OCI-LY1 (cell line): ENCODE data around the gene MAN1B1.

Experiments used
- H2AFZ ChIP-seq: fragments of 200-600 bp; sonication (generic), shearing (Covaris generic); 2 replicates; pipeline ENCODE4 v1.6.0; 2014; ENCODE audit warnings: antibody characterized with exemption, mild to moderate bottlenecking, low read length
- H3F3A ChIP-seq: fragments of 200-600 bp; sonication (generic), shearing (Covaris generic); 2 replicates; pipeline ENCODE4 v1.6.0; 2014; ENCODE audit warnings: mild to moderate bottlenecking, antibody characterized with exemption, low read length, moderate library complexity; ENCODE audit not compliant: insufficient read depth
- H3K27ac ChIP-seq: fragments of 200-600 bp; sonication (generic); 2 replicates; pipeline ENCODE4 v1.5.1; 2014; ENCODE audit warnings: low read length, mixed run types, mild to moderate bottlenecking, low read depth; ENCODE audit not compliant: poor library complexity, severe bottlenecking
- H3K27me3 ChIP-seq: fragments of 200-600 bp; sonication (generic); 2 replicates; pipeline ENCODE4 v1.6.0; 2014; ENCODE audit warnings: antibody characterized with exemption, mild to moderate bottlenecking, low read length, moderate library complexity; ENCODE audit not compliant: insufficient read depth
- H3K36me3 ChIP-seq: fragments of 200-600 bp; sonication (generic); 2 replicates; pipeline ENCODE4 v1.6.1; 2014; ENCODE audit warnings: mild to moderate bottlenecking, antibody characterized with exemption, low read length, moderate library complexity, mixed read lengths; ENCODE audit not compliant: insufficient read depth
- H3K4me1 ChIP-seq: fragments of 200-600 bp; sonication (generic); 2 replicates; pipeline ENCODE4 v1.5.1; 2014; ENCODE audit warnings: mild to moderate bottlenecking, low read length, moderate library complexity; ENCODE audit not compliant: insufficient read depth, severe bottlenecking
- H3K4me2 ChIP-seq: fragments of 200-600 bp; sonication (generic), shearing (Covaris generic); 2 replicates; pipeline ENCODE4 v1.6.1; 2014; ENCODE audit warnings: low read length
- H3K4me3 ChIP-seq: fragments of 200-600 bp; sonication (generic); 2 replicates; pipeline ENCODE4 v1.5.1; 2014; ENCODE audit warnings: low read length, low read depth, mild to moderate bottlenecking, mixed read lengths; ENCODE audit not compliant: poor library complexity, severe bottlenecking
- H3K79me2 ChIP-seq: fragments of 200-600 bp; shearing (Covaris generic); 2 replicates; pipeline ENCODE4 v1.6.1; 2016; ENCODE audit warnings: mixed run types, low read length, mixed read lengths; ENCODE audit not compliant: insufficient read depth
- H3K9ac ChIP-seq: fragments of 200-600 bp; sonication (generic), shearing (Covaris generic); 2 replicates; pipeline ENCODE4 v1.6.1; 2014; ENCODE audit warnings: mild to moderate bottlenecking, low read length, mixed read lengths
- H3K9me2 ChIP-seq: fragments of 200-600 bp; sonication (generic), shearing (Covaris generic); 2 replicates; pipeline ENCODE4 v1.6.1; 2014; ENCODE audit warnings: low read depth, mild to moderate bottlenecking, low read length, mixed read lengths
- H3K9me3 ChIP-seq: fragments of 200-600 bp; shearing (Covaris generic); 2 replicates; pipeline ENCODE4 v1.6.1; 2014; ENCODE audit warnings: low read length, mixed read lengths
- H4K20me1 ChIP-seq: fragments of 200-600 bp; sonication (generic), shearing (Covaris generic); 2 replicates; pipeline ENCODE4 v1.6.0; 2016; ENCODE audit warnings: mild to moderate bottlenecking, low read length; ENCODE audit not compliant: insufficient read depth
- EZH2 ChIP-seq: fragments of 200-600 bp; sonication (generic), shearing (Covaris generic); IDR thresholded peaks from 2 replicates; pipeline ENCODE4 v1.8.0; 2017; ENCODE audit warnings: borderline replicate concordance, mixed run types, mild to moderate bottlenecking, antibody characterized with exemption, low read length, moderate library complexity, mixed read lengths
- TF ChIP-seq, protein P1 (sequence below): fragments of 200-600 bp; sonication (generic), shearing (Covaris generic); IDR thresholded peaks from 2 replicates; pipeline ENCODE4 v1.5.1; 2017; ENCODE audit warnings: mild to moderate bottlenecking, antibody characterized with exemption, low read length, moderate library complexity, mixed read lengths

MAN1B1 gene

DNA sequence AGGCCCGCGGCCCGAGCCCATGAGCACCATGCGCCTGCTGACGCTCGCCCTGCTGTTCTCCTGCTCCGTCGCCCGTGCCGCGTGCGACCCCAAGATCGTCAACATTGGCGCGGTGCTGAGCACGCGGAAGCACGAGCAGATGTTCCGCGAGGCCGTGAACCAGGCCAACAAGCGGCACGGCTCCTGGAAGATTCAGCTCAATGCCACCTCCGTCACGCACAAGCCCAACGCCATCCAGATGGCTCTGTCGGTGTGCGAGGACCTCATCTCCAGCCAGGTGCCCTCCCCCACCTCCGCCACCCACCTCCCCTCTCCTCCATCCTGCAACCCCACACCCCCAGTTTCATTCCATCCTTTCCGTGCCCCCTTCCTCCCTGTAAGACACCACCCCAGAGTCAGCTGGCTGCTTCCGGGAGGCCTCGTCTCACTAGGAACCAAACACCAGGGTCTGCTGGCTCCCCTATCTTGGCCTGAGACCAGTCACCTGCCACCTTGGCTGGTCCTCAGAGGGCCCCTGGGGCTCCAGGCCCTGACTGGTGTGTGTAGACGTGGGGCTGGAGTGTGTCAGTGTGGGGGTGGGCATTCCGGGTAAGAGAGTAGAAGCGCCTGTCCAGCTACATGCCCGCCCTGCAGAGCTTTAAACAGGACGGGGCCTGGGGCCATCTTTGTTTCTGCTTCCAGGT, 52.8 kb downstream of the MAN1B1 start:
- no peak for TF ChIP-seq EZH2
- TF ChIP-seq, protein P1, sequence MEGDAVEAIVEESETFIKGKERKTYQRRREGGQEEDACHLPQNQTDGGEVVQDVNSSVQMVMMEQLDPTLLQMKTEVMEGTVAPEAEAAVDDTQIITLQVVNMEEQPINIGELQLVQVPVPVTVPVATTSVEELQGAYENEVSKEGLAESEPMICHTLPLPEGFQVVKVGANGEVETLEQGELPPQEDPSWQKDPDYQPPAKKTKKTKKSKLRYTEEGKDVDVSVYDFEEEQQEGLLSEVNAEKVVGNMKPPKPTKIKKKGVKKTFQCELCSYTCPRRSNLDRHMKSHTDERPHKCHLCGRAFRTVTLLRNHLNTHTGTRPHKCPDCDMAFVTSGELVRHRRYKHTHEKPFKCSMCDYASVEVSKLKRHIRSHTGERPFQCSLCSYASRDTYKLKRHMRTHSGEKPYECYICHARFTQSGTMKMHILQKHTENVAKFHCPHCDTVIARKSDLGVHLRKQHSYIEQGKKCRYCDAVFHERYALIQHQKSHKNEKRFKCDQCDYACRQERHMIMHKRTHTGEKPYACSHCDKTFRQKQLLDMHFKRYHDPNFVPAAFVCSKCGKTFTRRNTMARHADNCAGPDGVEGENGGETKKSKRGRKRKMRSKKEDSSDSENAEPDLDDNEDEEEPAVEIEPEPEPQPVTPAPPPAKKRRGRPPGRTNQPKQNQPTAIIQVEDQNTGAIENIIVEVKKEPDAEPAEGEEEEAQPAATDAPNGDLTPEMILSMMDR, result no peak

DNA sequence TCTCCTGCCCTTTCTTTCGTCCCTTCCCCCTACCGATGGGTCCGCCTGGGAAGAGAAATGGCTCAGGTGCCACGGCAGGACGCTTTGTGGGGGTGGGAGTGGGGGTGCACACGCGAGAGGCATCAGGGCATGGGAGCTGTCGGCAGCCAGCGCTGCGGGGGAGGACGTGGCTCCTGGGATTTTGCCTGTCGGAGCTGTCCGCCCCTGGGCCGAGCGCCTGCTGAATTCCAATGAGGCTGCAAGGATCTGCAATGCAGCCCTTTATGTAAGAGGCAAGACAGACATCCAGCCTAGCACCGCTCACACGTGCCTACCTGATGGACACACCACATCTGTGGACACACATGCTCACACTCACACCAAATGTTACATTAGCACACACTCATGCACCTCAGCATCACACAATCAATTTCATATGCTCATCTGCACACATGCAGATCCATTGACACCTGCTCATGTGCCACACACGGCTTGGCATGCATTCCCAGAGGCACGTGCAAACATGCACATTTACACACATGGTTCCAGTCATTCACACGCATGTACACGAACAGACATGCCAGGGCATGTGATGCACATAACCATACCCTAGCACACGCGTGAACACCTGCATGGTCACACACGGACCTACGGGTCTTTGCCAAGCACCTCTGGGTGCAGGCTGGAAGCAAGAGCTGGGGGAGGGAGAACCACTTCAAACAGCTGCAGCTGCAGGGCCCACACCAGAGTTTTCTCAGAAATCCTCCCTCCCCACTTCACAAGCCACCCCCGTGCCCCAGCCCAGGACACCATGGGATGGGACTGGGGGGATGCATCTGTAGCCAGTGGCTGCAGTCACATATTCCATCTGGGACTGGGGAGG, 53.6 kb downstream of the MAN1B1 start:
- H3K4me2 ChIP-seq, result no peak overlapping the region
- H3K4me3 ChIP-seq, result no peak overlapping the region
- no peaks in the 10 kb centered on the region for H3K79me2 ChIP-seq
- no peaks in the 10 kb centered on the region for H3F3A ChIP-seq
- no peak overlapping the region for H3K27ac ChIP-seq
- H3K36me3 ChIP-seq, result no peaks in the 10 kb centered on the region
- H3K4me1 ChIP-seq, result no peaks in the 10 kb centered on the region
- H3K9me2 ChIP-seq, result no peaks in the 10 kb centered on the region
- H2AFZ ChIP-seq, result no peak overlapping the region
- no peak overlapping the region for H3K9ac ChIP-seq
- no peaks in the 10 kb centered on the region for H4K20me1 ChIP-seq
- TF ChIP-seq, protein P1, result no peak
- no peak for TF ChIP-seq EZH2
- no peaks in the 10 kb centered on the region for H3K9me3 ChIP-seq
- 0 out of 2 replicates have a peak, but pooled peaks cover 7% of the 10 kb centered on the region for H3K27me3 ChIP-seq

More for the DNA sequence above, 52.8 kb downstream of the MAN1B1 start:
- H3K79me2 ChIP-seq, result no peaks in the 10 kb centered on the region
- H3K27ac ChIP-seq, result no peak overlapping the region
- no peaks in the 10 kb centered on the region for H3K4me1 ChIP-seq
- H3K27me3 ChIP-seq, result 0 out of 2 replicates have a peak, but pooled peaks cover 7% of the 10 kb centered on the region
- no peaks in the 10 kb centered on the region for H3K9me2 ChIP-seq
- H3F3A ChIP-seq, result no peaks in the 10 kb centered on the region
- H3K9ac ChIP-seq, result no peak overlapping the region
- no peaks in the 10 kb centered on the region for H3K36me3 ChIP-seq
- no peaks in the 10 kb centered on the region for H4K20me1 ChIP-seq
- no peak overlapping the region for H3K4me2 ChIP-seq
- no peaks in the 10 kb centered on the region for H3K9me3 ChIP-seq
- no peak overlapping the region for H2AFZ ChIP-seq
- no peak overlapping the region for H3K4me3 ChIP-seq

DNA sequence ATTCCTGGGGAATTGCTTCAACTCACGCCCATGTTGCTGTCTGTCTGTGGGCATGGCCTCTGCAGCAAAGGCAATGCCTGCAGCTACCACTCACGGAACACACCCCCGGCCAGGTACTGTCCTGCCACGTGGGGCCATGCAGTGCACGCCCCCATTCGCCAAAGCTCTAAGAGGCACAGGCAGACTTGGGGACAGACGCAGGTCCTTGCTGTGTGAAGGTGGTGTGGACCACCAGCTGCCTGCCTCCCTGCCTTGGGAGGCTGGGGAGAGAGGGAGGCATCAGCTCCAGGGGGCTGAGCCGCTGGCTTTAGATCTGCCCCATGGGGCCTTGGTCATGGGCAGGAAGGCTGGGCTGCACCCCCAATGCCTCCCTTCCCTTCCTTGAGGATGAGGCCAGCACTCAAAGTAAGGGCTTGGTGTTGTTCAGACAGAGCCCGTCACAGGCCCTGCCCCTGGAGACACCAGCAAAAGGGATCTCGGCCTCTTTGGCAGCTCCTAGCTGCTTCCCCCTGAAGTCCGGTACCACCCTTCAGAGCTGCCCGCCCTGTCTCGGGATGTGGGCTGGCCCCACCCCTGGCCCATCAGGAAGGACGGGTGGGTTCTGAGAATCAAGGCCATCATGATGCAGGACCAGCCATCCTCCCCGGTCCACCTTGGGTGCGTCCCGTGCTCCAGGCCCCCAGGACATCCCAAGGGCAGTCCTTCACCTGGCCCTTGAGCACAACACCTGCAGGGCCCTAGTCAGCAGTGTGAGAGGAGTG, 54.4 kb downstream of the MAN1B1 start:
- Histone ChIP-seq H3K27me3 (0 out of 2 replicates have a peak, but pooled peaks cover 7% of the 10 kb centered on the region), H3F3A (no peaks in the 10 kb centered on the region), H2AFZ (no peak overlapping the region)

More for the DNA sequence above, 54.4 kb downstream of the MAN1B1 start:
- H3K4me1 ChIP-seq, result no peaks in the 10 kb centered on the region
- no peaks in the 10 kb centered on the region for H3K9me3 ChIP-seq
- H4K20me1 ChIP-seq, result no peaks in the 10 kb centered on the region
- H3K9me2 ChIP-seq, result no peaks in the 10 kb centered on the region
- TF ChIP-seq EZH2, result no peak
- TF ChIP-seq, protein P1, result no peak
- no peaks in the 10 kb centered on the region for H3K79me2 ChIP-seq
- no peaks in the 10 kb centered on the region for H3K36me3 ChIP-seq
- H3K9ac ChIP-seq, result no peak overlapping the region
- H3K4me3 ChIP-seq, result no peak overlapping the region
- no peak overlapping the region for H3K4me2 ChIP-seq
- H3K27ac ChIP-seq, result no peak overlapping the region
